Activated CD4-positive, alpha-beta T cell treated with anti-CD3 and anti-CD28 coated beads for 48 hours (primary cell): ENCODE data around the gene FOXN1.

Experiments
- DNase-seq: peaks from one replicate; pipeline ENCODE4 v3.0.0-alpha.2; 2020

FOXN1 gene

GRCh38 chr17:28576758-28577465 is 70.8 kb downstream of the FOXN1 start, which contains the start of gene ALDOC:
ALDOC (minus strand) TSS chr17:28576895; CDS start chr17:28575532, 1,363 bp downstream.
- peak; percentile 99 for DNase-seq

- DNase-seq = no peak
Observed at GRCh38 chr17:28577466-28577824, 71.3 kb downstream of the FOXN1 start.

- no peak for DNase-seq
Observed at GRCh38 chr17:28578246-28579195, 72.4 kb downstream of the FOXN1 start.

GRCh38 chr17:28579526-28579925 is 73.4 kb downstream of the FOXN1 start:
- peak; percentile 49 for DNase-seq

GRCh38 chr17:28580959-28581358 is 74.8 kb downstream of the FOXN1 start:
- no peak for DNase-seq

- DNase-seq = no peak
Observed at GRCh38 chr17:28582513-28582912, 76.4 kb downstream of the FOXN1 start.

GRCh38 chr17:28584434-28584833 is 78.3 kb downstream of the FOXN1 start:
- no peak for DNase-seq

- DNase-seq = no peak
Observed at GRCh38 chr17:28585851-28586250, 79.7 kb downstream of the FOXN1 start.
